Measurements from ENCODE around the gene KHDC4.

The KHDC4 gene

GRCh38 chr1:155889566-155889965 lies 44.6 kb downstream of the KHDC4 start:
- no peak for DNase-seq
- Histone ChIP-seq H3K27ac (no peak overlapping the region), H3K4me1 (peaks cover 0 to 21% (median 16%) of the 10 kb centered on the region in 4 donors), H3K36me3 (peaks cover 0 to 7% (median 0%) of the 10 kb centered on the region in 3 donors), H3K4me3 (no peak overlapping the region), H3K9me3 (no peaks in the 10 kb centered on the region), H3K27me3 (no peaks in the 10 kb centered on the region)
- no peak for TF ChIP-seq CTCF (IDR thresholded peaks at IDR 0.05)
- intact Hi-C loops (cut with DNase I; ENCODE audit: low total_unique reads), result no loop called here

- H3K27me3 ChIP-seq, result no peaks in the 10 kb centered on the region
- no peak overlapping the region for H3K27ac ChIP-seq
- intact Hi-C loops (cut with DNase I; ENCODE audit: low total_unique reads), result no loop called here
- no peak for TF ChIP-seq CTCF (IDR thresholded peaks at IDR 0.05)
- H3K4me3 ChIP-seq, result no peak overlapping the region
- no peak for DNase-seq
- peaks cover 0 to 7% (median 0%) of the 10 kb centered on the region in 3 donors for H3K36me3 ChIP-seq
- no peaks in the 10 kb centered on the region for H3K9me3 ChIP-seq
- peaks cover 0 to 12% (median 11%) of the 10 kb centered on the region in 4 donors for H3K4me1 ChIP-seq
Observed at GRCh38 chr1:155888481-155888880, 45.7 kb downstream of the KHDC4 start.

- H3K27ac ChIP-seq, result no peak overlapping the region
- H3K36me3 ChIP-seq, result peaks cover 29 to 42% (median 33%) of the 10 kb centered on the region in 3 donors
- H3K9me3 ChIP-seq, result no peaks in the 10 kb centered on the region
- TF ChIP-seq CTCF (IDR thresholded peaks at IDR 0.05), result no peak
- intact Hi-C loops (cut with DNase I; ENCODE audit: low total_unique reads), result no loop called here
- no peaks in the 10 kb centered on the region for H3K4me1 ChIP-seq
- H3K4me3 ChIP-seq, result no peak overlapping the region
- no peaks in the 10 kb centered on the region for H3K27me3 ChIP-seq
- no peak for DNase-seq
Observed at GRCh38 chr1:155884982-155885381, 49.2 kb downstream of the KHDC4 start.

- H3K9me3 ChIP-seq, result no peaks in the 10 kb centered on the region
- intact Hi-C loops (cut with DNase I; ENCODE audit: low total_unique reads), result no loop called here
- no peak for TF ChIP-seq CTCF (IDR thresholded peaks at IDR 0.05)
- DNase-seq, result no peak
- H3K27me3 ChIP-seq, result no peaks in the 10 kb centered on the region
- no peak overlapping the region for H3K4me3 ChIP-seq
- peak overlapping the region in 1 of 2 donors; percentile 7 for H3K27ac ChIP-seq
- no peaks in the 10 kb centered on the region for H3K4me1 ChIP-seq
- peaks cover 29 to 46% (median 38%) of the 10 kb centered on the region in 3 donors for H3K36me3 ChIP-seq
Observed at GRCh38 chr1:155884031-155884960, 49.9 kb downstream of the KHDC4 start.

- Histone ChIP-seq H3K36me3 (peaks cover 29 to 48% (median 39%) of the 10 kb centered on the region in 3 donors), H3K27me3 (no peaks in the 10 kb centered on the region), H3K9me3 (no peaks in the 10 kb centered on the region), H3K27ac (no peak overlapping the region), H3K4me3 (no peak overlapping the region), H3K4me1 (no peaks in the 10 kb centered on the region)
- DNase-seq, result no peak
- no peak for TF ChIP-seq CTCF (IDR thresholded peaks at IDR 0.05)
- intact Hi-C loops (cut with DNase I; ENCODE audit: low total_unique reads), result no loop called here
Observed at GRCh38 chr1:155882766-155883165, 51.4 kb downstream of the KHDC4 start.
